HG02943 (cell line): ENCODE data around the gene PSMD9.
"Not testable (repeated sequence)": the region's sequence is repeated elsewhere in the genome, so short reads cannot be mapped to it uniquely, and the experiment has no call there.

Experiments
- ATAC-seq: cut with Tn5 transposase; IDR thresholded peaks from one replicate; pipeline ENCODE4 v1.9.1; 2021; ENCODE audit warnings: mild to moderate bottlenecking, low read depth, moderate library complexity; ENCODE audit not compliant: unreplicated experiment

The PSMD9 gene

GRCh38 chr12:121917950-121918678 is 29.5 kb downstream of the PSMD9 start, which contains the start of gene CFAP251:
TSS of gene CFAP251 (plus strand) at chr12:121918592. CDS start at chr12:121921306, 2,714 bp downstream.
- peak; percentile 92 for ATAC-seq

GRCh38 chr12:121918679-121919038 is 30.1 kb downstream of the PSMD9 start:
- peak; percentile 26 for ATAC-seq

GRCh38 chr12:121921066-121921465 is 32.5 kb downstream of the PSMD9 start:
- ATAC-seq = no peak

GRCh38 chr12:121925358-121925695 is 36.7 kb downstream of the PSMD9 start:
- ATAC-seq = no peak

GRCh38 chr12:121926874-121927706 is 38.5 kb downstream of the PSMD9 start:
- ATAC-seq = no peak

- ATAC-seq = no peak
Observed at GRCh38 chr12:121927813-121928212, 39.2 kb downstream of the PSMD9 start.

GRCh38 chr12:121929545-121929944 is 41.0 kb downstream of the PSMD9 start:
- ATAC-seq = not testable (repeated sequence)

- no peak for ATAC-seq
Observed at GRCh38 chr12:121930862-121931261, 42.3 kb downstream of the PSMD9 start.

GRCh38 chr12:121932176-121932536 is 43.6 kb downstream of the PSMD9 start:
- no peak for ATAC-seq

- ATAC-seq = no peak
Observed at GRCh38 chr12:121932914-121933521, 44.4 kb downstream of the PSMD9 start.

- ATAC-seq = no peak
Observed at GRCh38 chr12:121933522-121934308, 45.1 kb downstream of the PSMD9 start.

- no peak for ATAC-seq
Observed at GRCh38 chr12:121934309-121934664, 45.7 kb downstream of the PSMD9 start.

- no peak for ATAC-seq
Observed at GRCh38 chr12:121937654-121938053, 49.1 kb downstream of the PSMD9 start.

GRCh38 chr12:121939186-121939585 is 50.6 kb downstream of the PSMD9 start:
- ATAC-seq = no peak

GRCh38 chr12:121939992-121940766 is 51.6 kb downstream of the PSMD9 start:
- ATAC-seq = no peak

- no peak for ATAC-seq
Observed at GRCh38 chr12:121942145-121942718, 53.6 kb downstream of the PSMD9 start.

- no peak for ATAC-seq
Observed at GRCh38 chr12:121943926-121944325, 55.3 kb downstream of the PSMD9 start.

- ATAC-seq = no peak
Observed at GRCh38 chr12:121946313-121947025, 57.9 kb downstream of the PSMD9 start.

- no peak for ATAC-seq
Observed at GRCh38 chr12:121947981-121948380, 59.4 kb downstream of the PSMD9 start.
